Measurements from ENCODE around the gene BRINP3.

The BRINP3 gene

DNA sequence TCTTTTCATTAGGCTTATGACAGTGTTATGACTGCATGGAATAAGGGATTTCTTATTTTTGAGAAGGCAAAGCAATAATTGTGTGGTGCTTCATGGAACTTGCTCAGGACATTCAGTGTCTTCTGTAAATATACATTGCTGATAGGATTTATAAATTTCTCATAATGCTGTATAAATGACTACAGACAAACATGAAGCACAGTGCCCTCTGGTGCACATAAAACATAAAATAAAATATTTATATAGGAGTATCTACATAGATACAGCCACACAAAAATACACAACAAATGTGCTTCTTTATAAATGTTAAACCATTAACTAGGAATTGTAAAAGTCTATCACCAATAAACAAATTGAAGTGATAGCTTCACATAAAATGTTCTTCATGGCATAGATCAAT is 24.1 kb downstream of the BRINP3 start:
- DNase-seq: no peak

DNA sequence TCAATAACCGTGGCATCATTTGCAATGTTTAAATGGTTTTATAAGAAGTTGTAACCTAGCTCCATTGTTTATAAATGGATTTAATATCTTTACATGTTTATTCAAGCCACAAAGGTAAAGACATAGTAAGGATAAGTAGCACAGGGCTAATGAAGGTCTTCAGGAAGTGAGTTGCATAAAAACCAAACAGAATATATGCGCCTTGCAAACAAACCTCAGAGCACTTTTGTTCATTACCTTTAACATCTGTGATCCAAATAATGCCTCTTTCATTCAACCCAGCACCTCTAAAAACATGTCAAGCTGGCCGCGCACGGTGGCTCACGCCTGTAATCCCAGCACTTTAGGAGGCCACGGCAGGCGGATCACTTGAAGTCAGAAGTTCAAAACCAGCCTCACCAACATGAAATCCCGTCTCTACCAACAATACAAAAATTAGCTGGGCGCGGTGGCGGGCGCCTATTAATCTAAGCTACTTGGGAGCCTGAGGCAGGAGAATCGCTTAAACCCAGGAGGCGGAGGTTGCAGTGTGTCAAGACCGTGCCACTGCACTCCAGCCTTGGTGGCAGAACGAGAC is 25.3 kb downstream of the BRINP3 start:
- DNase-seq: no peak

DNA sequence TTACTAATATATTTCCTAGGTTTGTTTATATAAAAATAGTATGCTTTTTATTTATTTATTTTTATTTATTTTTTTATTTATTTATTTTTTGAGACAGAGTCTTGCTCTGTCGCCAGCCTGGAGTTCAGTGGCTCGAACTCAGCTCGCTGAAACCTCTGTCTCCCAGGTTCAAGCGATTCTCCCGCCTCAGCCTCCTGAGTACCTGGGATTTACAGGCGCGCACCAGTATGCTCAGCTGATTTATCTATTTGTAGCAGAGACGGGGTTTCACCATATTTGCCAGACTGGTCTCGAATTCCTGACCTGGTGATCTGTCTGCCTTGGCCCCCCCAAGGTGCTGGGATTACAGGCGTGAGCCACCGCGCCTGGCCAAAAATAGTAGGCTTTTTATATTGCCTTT is 33.2 kb downstream of the BRINP3 start:
- no peak for DNase-seq

DNA sequence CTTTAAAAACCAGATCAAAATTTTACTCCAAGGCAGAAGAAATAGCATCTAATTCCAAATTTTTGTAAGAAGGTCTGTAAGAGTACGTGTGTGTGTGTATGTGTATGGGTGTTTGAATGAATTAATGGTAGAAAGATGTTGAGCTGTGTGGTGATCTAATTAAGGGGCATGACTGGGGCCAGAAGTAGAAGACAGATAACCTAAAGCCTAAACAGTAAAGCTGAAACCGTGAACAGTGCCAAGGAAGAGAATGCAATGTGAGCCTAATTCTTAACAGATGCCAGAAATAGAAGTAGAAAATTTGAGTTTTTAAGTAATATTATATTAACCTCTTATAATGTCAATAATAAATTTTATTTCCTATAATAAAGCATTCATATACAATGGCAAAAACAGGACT is 38.2 kb downstream of the BRINP3 start:
- DNase-seq: no peak

DNA sequence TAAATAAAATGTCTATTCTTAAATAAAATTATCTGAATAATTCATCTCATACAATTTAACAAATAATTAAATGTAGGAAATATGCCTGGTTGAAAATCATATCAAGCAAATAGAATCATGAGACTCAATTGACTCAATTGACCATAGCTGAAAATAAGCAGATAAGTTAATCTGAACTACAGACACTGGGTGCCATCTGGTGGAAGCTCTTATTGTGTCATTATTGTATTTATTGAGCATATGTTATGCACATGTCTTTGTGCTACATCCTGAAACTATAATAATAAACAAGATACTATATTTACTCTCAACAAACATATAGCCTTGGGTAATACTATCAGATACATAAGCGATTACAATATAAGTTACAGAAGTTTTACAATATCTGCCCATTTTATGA is 41.0 kb downstream of the BRINP3 start:
- no peak for DNase-seq

DNA sequence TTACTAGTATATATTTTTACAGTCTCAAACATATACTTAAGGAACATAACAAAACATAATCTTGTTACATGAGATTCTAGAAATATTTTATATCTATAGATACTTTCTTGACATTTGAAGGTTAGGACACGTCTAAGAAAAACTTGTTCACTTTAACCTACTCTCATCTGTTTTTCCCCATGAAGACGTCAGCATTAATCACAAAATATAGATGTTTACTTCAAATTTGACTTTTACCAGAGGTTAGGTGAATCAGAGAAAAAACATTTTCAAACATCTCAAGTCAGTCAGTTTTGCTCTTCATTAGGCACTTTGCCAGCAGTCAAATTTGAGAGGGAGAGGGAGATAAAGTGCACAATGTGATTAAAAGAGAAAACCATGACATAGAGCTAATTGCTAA is 47.7 kb downstream of the BRINP3 start:
- no peak for DNase-seq

DNA sequence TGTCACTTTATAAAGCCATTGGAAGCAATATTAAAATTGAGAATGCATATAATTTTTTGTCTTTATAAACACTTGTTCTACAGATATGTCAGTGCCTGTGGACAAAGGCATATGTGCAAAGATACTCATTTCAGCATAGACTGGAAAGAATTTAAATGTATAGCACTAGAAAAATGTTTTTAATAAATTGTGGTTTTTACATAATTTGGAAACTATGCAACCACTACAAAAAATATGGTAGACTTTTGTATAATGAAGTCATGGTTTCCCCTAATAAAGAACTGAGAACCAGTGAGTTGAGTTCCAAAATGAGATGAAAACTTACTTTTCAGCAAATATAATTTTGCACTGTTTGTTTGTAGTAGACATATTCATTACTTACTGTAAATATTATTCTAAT is 48.5 kb downstream of the BRINP3 start:
- DNase-seq: no peak

DNA sequence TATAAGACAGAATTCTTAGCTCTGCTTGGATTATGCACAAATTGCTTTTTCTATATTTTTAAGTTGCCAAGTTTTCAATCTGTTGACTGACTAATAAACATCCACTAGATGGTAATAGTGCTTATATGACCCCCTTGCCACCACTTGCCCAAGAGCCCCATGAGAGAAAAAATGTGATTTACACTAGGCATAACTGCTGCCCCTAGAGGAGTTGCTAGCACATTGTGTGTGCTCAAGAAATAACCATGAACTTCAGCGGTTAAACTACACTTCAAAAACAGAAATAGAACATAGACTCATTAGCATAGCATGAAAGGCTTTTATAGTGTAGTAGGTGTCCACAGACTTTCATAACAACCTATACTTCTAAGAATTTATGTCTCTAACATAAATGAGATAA is 61.4 kb downstream of the BRINP3 start:
- DNase-seq: no peak

DNA sequence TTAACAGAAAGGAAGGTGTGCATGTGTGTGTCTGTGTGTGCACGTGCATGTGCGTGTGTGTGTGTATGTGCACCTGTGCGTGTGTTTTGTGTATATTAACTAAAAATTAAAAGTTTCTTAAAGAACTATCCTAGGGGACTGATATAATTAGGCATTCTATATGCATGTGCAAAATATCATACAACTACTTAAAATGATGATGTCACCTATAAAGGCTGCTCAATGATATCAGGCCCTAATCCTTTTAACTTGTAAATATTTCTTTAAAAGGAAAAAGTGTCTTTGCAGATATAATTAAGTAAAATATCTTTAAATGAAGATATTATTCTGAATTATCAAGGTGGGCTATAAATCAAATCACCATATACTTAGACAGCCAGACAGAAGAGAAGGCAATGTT is 64.5 kb downstream of the BRINP3 start:
- no peak for DNase-seq

DNA sequence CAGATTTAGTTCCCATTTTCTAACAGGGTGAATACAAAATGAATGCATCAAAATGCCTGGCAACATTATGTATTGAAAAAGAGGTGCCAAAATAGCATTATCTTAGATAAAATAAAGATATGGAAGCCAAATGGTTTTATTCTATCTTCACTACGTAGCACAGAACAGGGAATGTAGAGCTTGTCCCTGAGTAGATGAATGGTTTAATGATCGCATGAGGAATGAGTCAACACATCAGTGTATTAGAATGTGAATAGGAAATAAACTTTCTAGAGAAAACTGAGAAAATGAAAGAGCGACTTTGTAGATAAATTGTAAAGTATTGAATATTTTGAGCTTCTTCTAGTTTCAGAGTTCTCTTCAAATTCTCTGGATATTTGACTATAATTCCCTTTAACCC is 74.3 kb downstream of the BRINP3 start:
- DNase-seq: no peak

DNA sequence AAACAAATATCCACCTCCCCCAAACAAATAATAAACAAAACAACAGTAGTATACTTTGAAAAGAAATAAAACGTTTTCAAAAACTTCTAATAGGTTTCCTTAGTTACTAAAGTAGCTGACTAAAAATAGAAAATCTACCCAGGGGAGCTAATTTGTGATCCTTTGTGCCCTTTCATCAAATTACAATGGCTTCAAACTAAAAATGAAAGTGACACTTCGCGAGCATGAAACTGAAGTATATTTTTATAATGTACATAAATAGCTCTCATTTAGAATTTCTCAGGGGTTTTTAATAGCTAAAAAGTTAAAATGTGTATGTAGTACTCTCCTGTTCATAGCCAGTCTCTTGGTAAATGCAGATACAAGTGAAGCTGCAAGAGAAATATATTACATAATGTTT is 78.4 kb downstream of the BRINP3 start:
- DNase-seq: no peak

DNA sequence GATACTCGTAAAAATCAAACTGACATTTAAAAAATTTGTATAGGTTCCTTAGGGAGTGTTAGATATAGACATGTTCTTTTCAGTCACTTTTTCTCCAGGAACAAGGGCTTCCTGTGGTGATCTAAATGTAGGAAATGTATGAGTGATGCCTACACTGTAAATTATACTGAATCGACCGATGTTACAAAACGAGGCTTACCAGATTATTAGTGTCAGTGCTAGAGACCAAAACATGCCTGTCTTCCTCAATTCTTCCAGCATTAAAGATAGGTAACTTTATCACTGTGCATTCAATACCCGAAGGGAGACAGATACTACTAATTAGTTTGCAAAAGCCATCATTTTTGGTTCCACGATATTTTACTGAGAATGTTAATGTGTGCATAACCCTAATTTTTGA is 86.1 kb downstream of the BRINP3 start:
- DNase-seq: no peak

DNA sequence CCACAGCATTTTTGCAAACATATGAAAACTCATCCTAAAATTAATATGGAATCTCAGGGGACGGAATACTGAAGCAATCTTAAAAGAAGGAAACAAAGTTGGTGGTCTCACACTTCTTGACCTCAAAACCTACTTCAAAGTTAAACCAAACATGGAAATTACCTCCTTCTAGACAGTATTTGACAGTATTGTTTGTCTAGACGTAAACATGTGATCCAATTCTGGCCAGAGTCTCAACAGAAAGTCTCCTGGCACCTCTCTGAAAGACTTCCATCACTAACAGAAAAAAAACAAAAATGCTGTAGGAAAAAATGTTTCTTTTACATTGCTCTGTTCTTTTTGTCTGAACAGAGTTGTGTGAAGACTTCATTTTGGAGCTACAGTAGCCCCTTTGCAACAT is 99.7 kb downstream of the BRINP3 start:
- DNase-seq: no peak

DNA sequence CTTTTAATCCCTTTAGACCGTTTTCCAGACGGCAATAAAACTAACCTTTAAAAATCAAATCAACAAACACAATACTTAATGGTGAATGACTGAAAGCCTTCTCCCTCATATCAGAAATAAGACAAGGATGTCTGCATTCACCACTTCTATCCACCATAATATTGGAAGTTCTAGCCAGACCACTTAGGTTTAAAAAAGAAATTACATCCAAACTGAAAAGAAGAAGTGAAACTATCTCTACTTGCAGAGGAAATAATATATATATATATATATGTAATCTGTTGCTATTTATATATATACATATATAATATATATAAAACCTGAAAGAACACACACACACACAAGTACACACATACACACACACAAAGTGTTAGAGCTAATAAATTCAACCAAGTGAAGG is 100.4 kb downstream of the BRINP3 start:
- DNase-seq: no peak

DNA sequence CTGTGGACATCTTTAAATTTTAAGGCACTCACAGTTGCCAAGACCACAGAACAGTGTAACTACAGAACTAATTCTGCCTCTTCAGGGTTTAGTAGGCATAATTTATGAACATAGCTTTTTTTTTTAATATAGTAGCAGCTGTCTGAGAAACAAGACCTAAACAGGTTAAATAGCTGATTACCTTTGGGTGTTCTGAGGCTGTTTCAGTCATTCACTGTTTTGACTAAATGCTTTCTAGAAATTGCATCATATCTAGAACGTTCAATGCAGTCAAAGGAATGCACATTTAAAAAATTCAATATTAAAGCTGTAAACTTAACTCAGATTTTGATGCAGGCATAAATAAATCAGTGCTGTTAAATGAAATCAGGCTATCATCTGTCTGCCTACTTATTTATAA is 101.6 kb downstream of the BRINP3 start:
- DNase-seq: no peak

DNA sequence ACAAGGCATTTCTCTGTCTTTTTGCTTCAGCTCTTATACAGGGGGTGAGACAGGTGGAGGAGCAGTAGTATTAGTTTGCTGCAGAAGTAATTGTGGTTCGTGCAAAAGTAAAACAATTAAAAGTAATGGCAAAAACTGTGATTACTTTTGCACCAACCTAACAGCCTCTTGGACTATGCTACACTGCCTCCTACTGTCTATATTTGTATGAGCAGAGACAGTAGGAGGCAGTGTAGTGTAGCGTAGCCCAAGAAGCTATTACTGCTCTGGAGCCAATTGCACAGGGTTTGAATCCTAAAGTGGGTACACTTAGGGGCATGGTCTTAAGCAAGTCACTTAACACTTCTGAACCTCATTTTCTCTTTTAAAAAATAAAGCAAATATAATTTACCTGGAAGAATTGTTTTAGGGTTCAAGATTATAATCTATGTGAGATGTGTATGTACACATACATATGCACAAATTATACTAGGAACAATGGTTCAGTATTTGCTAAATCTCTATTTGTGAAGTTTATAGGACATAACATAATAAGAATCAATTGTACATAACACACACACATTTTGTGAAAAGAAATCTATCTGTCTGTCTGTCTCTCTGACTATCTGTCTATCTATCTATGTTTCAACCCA is 103.8 kb downstream of the BRINP3 start:
- no peak for DNase-seq

DNA sequence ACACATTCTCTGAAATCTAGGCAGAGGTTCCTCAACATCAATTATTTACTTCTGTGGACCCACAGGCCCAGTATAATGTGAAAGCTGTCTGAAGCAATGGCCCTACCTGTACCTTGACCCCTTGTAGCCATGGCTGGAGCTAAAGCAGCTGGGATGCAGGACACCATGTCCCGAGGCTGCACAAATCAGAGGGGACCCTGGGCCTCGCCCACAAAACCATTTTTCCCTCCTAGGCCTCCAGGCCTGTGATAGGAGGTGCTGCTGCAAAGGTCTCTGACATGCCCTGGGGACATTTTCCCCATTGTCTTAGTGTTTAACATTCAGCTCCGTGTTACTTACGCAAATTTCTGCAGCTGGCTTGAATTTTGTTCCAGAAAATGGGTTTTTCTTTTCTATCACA is 110.5 kb downstream of the BRINP3 start:
- no peak for DNase-seq

DNA sequence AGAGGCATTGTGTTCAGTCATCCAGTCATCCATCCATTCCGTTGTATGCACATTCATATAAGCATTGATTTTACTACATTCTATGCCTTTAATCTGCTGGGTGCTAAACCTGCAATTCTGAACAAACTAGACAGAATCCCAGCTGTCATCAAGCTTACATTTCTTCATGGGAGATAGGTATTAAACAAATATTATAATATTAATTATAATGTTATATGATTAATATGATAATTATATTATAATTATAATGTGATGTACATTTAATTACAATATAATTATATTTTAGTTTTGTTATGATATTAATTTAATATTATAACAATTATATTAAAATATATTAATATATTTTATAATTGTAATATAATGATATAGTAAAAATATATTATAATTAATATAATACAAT is 112.4 kb downstream of the BRINP3 start:
- DNase-seq: no peak

DNA sequence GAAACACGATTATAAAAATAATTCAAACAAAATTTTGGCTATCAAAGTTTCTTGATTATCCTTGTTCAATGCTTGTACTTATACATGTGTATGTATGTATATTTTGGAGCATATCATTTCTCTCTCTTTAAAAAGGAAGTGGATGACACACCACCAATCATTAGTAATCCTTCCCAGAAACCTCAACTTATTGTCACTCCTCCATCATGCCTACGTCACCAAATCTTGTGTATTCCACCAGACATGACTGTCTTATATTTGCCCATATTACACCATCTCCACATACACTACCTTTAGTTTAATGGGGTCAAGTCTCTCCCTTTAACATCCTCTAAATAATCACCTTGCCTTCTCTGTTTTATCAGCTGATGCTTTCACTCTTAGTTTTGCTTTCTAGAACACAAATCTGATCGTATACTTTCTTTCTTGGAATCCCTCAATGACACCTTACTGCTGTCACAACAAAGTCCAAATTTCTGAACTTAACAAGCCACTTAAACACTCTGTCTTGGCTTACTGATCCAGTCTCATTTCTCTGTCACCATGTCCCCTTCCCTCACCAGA is 124.0 kb downstream of the BRINP3 start:
- no peak for DNase-seq

DNA sequence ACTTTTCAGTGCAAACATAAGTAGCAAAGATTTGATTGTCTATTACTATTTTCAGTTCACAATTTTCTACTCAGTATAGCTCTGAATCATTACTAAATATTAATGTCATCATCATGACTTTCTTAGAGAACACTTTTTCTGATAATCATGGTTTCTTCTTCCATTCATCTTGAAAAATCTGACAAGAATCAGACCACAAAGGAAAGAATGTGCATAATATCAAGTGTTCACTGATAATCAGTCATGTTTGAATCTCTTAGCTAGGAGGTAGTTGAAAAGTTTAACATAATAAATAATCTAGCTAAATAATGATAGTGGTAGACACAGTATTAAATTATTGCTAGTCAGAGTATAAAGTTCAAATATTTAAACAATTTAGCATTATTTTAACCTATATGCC is 133.2 kb downstream of the BRINP3 start:
- DNase-seq: no peak

DNA sequence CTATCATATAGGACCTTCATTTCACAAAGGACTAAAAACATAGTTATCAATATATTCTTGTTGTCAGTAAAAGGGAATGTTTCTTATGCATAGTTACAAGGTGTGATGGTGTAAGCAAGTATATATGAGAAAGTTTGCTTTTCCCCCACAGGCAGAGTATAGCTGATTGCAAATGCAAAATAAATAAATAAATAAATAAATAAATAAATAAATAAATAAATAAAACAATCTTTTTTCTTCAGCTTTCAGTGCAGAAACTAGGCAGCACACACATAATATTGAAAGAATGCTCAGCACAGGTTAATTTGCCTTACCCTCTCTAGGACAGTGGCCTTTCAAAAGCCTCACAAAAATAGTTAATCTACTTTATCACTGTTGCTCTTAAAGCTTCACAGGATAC is 138.8 kb downstream of the BRINP3 start:
- no peak for DNase-seq

DNA sequence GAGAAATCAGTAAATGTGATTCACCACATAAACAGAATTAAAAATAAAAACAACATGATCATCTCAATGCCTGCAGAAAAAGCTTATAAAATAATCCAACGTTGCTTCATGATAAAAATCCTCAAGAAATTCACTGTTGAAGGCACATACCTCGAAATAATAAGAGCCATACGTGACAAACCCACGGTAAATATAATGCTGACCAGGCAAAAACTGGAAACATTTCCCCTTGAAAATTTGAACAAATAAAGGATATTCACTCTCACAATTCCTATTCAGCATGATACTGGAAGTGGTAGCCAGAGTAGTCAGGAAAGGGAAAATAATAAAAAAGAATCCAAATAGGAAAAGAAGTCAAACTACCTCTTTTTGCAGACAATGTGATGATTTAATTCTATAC is 148.8 kb downstream of the BRINP3 start:
- DNase-seq: no peak

DNA sequence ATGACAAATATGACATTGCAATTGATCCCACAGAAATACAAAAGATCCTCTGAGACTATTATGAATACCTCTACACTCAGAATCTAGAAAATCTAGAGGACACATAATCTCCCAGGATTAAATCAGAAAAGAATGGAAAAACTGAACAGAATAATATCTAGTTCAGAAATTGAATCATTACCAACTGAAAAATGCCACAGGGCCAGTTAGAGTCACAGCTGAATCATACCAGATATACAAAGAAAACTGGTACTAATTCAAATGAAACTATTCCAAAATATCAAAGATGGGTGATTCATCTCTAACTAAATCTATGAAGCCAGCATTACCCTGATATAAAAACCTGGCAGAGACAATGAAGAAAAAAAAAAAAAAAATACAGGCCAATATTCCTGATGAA is 149.3 kb downstream of the BRINP3 start:
- DNase-seq: no peak

DNA sequence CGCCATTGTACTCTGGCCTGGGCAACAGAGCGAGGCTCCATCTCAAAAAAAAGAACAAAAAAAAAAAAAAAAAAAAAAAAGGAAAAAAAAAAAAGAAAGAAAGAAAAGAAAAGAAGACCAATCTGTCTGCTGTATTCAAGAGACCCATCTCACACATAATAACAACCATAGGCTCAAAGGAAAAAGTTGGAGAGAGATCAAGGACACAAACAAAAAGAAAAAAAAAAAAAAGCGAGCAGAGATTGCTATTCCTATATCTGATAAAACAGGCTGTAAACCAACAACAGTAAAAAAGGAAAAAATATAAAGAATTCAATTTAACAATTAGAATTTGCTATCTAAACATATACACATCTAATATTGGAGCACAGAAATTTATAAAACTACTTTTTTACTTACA is 150.4 kb downstream of the BRINP3 start:
- DNase-seq: no peak
